Measurements from ENCODE around the gene BCAS1.

DNA sequence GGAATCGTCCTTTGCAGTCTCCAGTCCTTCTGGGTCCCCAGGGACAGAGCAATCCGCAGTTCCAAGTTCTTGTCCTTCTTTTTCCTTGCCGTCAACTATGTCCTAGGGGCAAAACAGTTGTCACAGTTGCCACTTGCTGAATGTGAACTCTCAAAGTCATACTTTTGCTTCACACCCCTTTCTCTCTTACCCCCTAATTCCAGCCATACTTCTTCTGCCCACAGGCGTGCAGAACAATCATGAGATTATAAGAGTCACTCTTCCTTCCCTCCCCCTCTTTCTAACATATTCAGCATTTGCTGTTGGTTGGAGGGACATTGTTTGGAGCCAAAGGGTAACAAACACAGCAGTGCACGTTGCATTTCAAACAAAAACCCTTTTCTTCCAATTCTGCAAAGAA is 74.4 kb downstream of the BCAS1 start:
- TF ChIP-seq, protein P1, sequence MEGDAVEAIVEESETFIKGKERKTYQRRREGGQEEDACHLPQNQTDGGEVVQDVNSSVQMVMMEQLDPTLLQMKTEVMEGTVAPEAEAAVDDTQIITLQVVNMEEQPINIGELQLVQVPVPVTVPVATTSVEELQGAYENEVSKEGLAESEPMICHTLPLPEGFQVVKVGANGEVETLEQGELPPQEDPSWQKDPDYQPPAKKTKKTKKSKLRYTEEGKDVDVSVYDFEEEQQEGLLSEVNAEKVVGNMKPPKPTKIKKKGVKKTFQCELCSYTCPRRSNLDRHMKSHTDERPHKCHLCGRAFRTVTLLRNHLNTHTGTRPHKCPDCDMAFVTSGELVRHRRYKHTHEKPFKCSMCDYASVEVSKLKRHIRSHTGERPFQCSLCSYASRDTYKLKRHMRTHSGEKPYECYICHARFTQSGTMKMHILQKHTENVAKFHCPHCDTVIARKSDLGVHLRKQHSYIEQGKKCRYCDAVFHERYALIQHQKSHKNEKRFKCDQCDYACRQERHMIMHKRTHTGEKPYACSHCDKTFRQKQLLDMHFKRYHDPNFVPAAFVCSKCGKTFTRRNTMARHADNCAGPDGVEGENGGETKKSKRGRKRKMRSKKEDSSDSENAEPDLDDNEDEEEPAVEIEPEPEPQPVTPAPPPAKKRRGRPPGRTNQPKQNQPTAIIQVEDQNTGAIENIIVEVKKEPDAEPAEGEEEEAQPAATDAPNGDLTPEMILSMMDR (IDR thresholded peaks at IDR 0.05) = no peak
- no peak for TF ChIP-seq POLR2A (IDR thresholded peaks at IDR 0.05)
